Measurements from ENCODE around the gene NPAS3.

NPAS3 gene

GRCh38 chr14:33488582-33488981, 549.9 kb downstream of the NPAS3 start:
- no peak for DNase-seq

- peak; percentile 63 for DNase-seq
Measured at GRCh38 chr14:33490555-33490954, 551.9 kb downstream of the NPAS3 start.

GRCh38 chr14:33491112-33491511, 552.4 kb downstream of the NPAS3 start:
- DNase-seq: no peak

DNA sequence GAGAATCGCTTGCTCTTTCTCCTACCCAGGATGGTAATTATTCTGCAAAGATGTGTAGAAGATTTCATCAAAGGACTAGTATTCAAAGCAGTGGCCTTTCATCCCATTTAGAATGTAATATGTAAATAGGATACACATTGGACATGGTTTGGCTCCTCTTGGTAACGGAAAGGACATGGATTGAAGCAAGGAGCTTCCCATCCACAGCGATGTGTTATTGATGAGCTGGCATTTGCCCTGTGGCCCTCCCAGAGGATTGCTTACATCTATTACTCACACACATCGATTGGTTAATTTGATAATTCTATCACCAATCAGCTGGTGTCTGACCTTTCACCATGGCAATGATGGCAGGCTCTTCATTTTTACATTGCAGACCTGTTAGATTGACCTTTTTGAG, 553.8 kb downstream of the NPAS3 start:
- no peak for DNase-seq

DNA sequence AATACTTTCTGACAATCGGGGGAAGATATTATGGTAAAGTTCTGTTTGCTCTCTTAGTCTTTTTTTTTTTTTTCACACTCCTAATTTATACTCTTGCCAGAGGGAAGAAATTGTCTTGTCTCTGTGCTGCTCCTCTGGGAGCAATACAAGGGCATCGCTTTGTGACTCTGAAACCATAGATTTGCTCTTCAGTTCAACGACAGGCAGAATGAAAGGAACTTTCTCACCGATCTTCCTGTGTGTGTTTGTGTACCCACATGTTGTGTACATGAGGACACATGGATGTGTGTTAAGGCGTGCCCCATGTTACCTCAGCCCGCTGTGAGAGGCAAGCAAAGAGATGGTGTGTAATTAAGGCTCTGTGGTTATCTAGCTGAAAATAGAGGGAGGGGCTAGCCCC, 554.6 kb downstream of the NPAS3 start:
- DNase-seq: no peak

GRCh38 chr14:33493990-33494389, 555.3 kb downstream of the NPAS3 start:
- no peak for DNase-seq

- no peak for DNase-seq
Measured at GRCh38 chr14:33499687-33500086, 561.0 kb downstream of the NPAS3 start.

GRCh38 chr14:33504246-33505099, 565.8 kb downstream of the NPAS3 start:
- no peak for DNase-seq

- no peak for DNase-seq
Measured at GRCh38 chr14:33505266-33505962, 566.7 kb downstream of the NPAS3 start.

GRCh38 chr14:33505963-33506329, 567.3 kb downstream of the NPAS3 start:
- DNase-seq: no peak

- DNase-seq: no peak
Measured at GRCh38 chr14:33508126-33509062, 569.7 kb downstream of the NPAS3 start.

GRCh38 chr14:33509454-33509853, 570.8 kb downstream of the NPAS3 start:
- no peak for DNase-seq

- no peak for DNase-seq
Measured at GRCh38 chr14:33510063-33510481, 571.4 kb downstream of the NPAS3 start.

DNA sequence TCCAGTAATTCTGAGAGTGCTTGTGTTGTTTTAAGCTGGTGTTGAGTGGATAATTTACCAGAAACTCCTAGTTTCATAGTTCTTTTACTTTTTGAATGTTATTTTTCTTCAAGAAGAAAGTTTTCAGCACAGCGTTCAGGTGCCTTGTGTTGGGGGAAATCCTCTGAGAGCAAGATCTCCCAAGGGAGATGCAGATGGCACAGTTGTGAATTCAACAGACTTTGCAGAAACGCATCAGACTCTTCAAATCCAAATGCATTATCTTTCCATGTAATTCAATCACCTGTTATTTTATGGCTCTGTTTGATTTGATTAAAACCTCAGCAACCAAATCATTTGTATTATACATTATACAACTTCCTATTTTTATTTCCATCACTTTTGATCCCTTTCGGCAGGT, 572.3 kb downstream of the NPAS3 start:
- DNase-seq: no peak

- DNase-seq: no peak
Measured at GRCh38 chr14:33511851-33512640, 573.4 kb downstream of the NPAS3 start.

GRCh38 chr14:33515441-33515840, 576.8 kb downstream of the NPAS3 start:
- DNase-seq: no peak

GRCh38 chr14:33515899-33516298, 577.2 kb downstream of the NPAS3 start:
- no peak for DNase-seq

DNA sequence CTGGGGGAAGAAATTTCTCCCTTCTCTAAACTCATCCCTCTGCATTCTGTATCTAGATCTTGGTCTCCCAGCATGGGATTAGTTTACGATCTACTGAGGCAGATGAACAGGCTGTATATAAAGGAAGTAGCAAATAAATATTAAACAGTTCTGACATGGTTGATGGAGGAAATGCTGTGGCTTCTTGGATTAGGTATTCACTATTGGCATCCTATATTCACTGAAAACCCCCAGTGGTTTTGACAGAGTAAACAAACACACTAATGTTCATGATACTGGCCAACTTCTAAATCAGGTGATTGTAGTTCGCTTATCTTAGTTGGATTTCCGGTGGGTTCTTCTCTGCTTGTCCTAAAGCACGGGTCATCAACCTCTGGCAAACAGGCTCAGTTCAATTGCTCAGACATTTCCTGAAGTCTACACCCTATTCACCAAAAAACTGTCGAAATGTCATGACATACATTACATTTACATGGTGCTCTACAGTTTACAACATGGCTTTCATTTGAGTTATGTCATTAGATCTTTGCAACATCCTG, 578.3 kb downstream of the NPAS3 start:
- DNase-seq: no peak

- no peak for DNase-seq
Measured at GRCh38 chr14:33521192-33521591, 582.5 kb downstream of the NPAS3 start.

DNA sequence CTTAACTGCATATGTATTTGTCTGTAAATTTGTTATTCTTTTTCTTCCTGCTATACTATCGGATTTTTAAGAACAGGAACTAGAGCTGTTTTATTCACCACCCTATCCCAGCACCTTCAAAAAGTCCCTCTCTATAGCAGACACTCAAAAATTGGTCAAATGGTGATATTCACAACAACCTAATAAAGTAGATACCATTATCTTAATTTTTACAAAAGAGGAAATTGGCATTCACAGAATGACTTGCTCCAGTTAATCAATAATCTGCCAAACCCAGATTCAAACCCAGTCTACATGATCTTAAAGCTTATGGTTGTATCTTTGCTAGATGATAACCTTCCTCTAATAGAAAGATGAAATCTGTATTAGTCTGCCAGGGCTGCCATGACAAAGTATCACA, 585.6 kb downstream of the NPAS3 start:
- DNase-seq: no peak

DNA sequence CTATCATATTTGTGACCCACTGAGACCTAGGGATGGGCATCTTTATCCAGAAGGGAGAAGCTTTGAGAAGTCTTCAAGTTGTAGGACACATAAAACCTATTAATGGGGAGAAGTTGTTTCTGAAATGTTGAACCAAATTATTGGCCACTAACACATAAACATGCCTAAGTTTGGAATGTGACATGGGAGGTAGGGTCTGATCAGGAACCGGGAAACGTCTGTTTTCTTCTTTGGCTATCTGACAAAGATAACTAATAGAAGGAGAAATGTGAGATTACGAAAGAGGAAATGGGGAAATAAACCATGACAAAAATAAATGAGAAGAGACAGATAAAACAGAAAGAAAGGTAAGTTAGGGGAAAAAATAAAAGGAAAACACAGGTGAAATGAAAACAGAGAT, 586.9 kb downstream of the NPAS3 start:
- no peak for DNase-seq

DNA sequence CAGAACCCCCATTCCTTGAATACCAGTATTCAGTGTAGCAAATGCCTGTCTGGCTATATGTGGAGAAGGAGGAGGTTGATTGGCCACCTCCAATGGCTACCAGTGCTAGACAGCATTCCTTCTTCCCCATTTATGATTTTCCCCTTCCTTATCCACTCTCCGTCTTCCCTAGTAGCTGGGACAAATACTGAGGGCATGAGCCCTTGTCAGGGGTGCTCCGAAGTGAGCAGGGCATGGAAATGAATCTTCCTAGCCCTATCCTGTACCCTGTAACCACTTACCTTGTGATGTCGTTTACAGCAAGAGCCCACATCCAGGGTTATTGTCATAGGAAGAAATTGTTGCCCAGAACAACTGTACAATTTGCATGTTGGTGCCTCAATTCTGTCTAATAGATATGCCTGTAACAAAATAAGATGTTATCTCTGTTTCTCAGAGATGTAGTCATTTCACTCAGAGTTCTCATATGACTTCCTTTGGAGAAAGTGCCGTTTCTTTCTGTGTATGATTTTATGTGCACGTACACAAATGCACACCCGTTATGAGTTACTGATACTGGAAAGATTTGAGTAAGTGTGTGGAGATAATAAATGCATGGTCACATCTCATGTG, 588.5 kb downstream of the NPAS3 start:
- no peak for DNase-seq

All from NCI-H774 (cell line).